Measurements from ENCODE around the gene LRRC26. TPM values are rescaled to one million over a fixed set of nuclear protein-coding genes. Genes with fewer than 3 reads are reported as not detected.
A peak's percentile ranks its signal among the peaks of the same experiment; 100 is the strongest.

The LRRC26 gene
- total and polyA plus RNA-seq, 2 of the 13 experiments (the other 11 are each of a cell fraction or from before 2014, with no cell fraction given) = not detected

- TF ChIP-seq ZNF232 (CRISPR knock-in tag; IDR thresholded peaks at IDR 0.05; ENCODE audit: borderline replicate concordance) (peak; percentile 26; the same call in 1 of the 2 replicates), ZNF709 (CRISPR knock-in tag; IDR thresholded peaks at IDR 0.05) (peak; percentile 75; the same call in 1 of the 2 replicates), CENPT (CRISPR knock-in tag; IDR thresholded peaks at IDR 0.05; ENCODE audit: low read depth) (no peak), ZNF180 (CRISPR knock-in tag; IDR thresholded peaks at IDR 0.05; ENCODE audit: borderline replicate concordance, low read depth) (no peak), SP1 (IDR thresholded peaks at IDR 0.05) (no peak), SP1 (CRISPR knock-in tag; IDR thresholded peaks at IDR 0.05) (peak; percentile 87), CREM (IDR thresholded peaks at IDR 0.05) (peak; percentile 20; the same call in 1 of the 2 replicates), CREM (CRISPR knock-in tag; IDR thresholded peaks at IDR 0.05) (no peak), ZNF367 (CRISPR knock-in tag; IDR thresholded peaks at IDR 0.05; ENCODE audit: borderline replicate concordance) (no peak), POLR2A (IDR thresholded peaks at IDR 0.05; ENCODE audit: insufficient read depth in 1 of 2, low read depth in 2 of 2, low read length in 2 of 2) (no peak; a peak in 1 of 4 replicates), SMAD3 (CRISPR knock-in tag; IDR thresholded peaks at IDR 0.05) (no peak), ZNF30 (CRISPR knock-in tag; IDR thresholded peaks at IDR 0.05) (no peak), GFI1 (CRISPR knock-in tag; IDR thresholded peaks at IDR 0.05; ENCODE audit: borderline replicate concordance) (no peak), SNRNP70 (IDR thresholded peaks at IDR 0.05; ENCODE audit: low read depth, low read length) (no peak), ZNF577 (CRISPR knock-in tag; IDR thresholded peaks at IDR 0.05; ENCODE audit: borderline replicate concordance, low read depth) (no peak), FOXK1 (CRISPR knock-in tag; IDR thresholded peaks at IDR 0.05; ENCODE audit: borderline replicate concordance, low read depth) (no peak; the same call in 1 of the 2 replicates), NCOA1 (CRISPR knock-in tag; IDR thresholded peaks at IDR 0.05) (no peak), SMARCE1 (IDR thresholded peaks at IDR 0.05; ENCODE audit: borderline replicate concordance) (no peak), U2AF1 (optimal IDR thresholded peaks at IDR 0.05; ENCODE audit: low read depth, low read length) (no peak), SPEN (CRISPR knock-in tag; IDR thresholded peaks at IDR 0.05; ENCODE audit: low read depth) (no peak; the same call in 1 of the 2 replicates), NKX3-1 (CRISPR knock-in tag; IDR thresholded peaks at IDR 0.05) (no peak), ZNF281 (CRISPR knock-in tag; IDR thresholded peaks at IDR 0.05; ENCODE audit: borderline replicate concordance) (no peak), RBM39 (IDR thresholded peaks at IDR 0.05; ENCODE audit: low read depth, low read length, poor library complexity, severe bottlenecking) (no peak), KDM4B (CRISPR knock-in tag; IDR thresholded peaks at IDR 0.05) (0 out of 2 replicates have a peak, but pooled peaks have one; percentile 42), USF2 (IDR thresholded peaks at IDR 0.05; ENCODE audit: low read depth, low read length) (no peak), USF2 (CRISPR knock-in tag; IDR thresholded peaks at IDR 0.05; ENCODE audit: borderline replicate concordance) (no peak), SRSF9 (IDR thresholded peaks at IDR 0.05; ENCODE audit: borderline replicate concordance, insufficient read depth, low read depth, low read length, poor library complexity, severe bottlenecking) (no peak)
Measured at GRCh38 chr9:137217276-137218211, 47.7 kb upstream of the LRRC26 start (continued).

Data from HepG2 (cell line).